Measurements from ENCODE around the gene SRP14.
"Not testable (repeated sequence)": the region's sequence is repeated elsewhere in the genome, so short reads cannot be mapped to it uniquely, and the experiment has no call there.

Gene SRP14, protein sequence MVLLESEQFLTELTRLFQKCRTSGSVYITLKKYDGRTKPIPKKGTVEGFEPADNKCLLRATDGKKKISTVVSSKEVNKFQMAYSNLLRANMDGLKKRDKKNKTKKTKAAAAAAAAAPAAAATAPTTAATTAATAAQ

DNA sequence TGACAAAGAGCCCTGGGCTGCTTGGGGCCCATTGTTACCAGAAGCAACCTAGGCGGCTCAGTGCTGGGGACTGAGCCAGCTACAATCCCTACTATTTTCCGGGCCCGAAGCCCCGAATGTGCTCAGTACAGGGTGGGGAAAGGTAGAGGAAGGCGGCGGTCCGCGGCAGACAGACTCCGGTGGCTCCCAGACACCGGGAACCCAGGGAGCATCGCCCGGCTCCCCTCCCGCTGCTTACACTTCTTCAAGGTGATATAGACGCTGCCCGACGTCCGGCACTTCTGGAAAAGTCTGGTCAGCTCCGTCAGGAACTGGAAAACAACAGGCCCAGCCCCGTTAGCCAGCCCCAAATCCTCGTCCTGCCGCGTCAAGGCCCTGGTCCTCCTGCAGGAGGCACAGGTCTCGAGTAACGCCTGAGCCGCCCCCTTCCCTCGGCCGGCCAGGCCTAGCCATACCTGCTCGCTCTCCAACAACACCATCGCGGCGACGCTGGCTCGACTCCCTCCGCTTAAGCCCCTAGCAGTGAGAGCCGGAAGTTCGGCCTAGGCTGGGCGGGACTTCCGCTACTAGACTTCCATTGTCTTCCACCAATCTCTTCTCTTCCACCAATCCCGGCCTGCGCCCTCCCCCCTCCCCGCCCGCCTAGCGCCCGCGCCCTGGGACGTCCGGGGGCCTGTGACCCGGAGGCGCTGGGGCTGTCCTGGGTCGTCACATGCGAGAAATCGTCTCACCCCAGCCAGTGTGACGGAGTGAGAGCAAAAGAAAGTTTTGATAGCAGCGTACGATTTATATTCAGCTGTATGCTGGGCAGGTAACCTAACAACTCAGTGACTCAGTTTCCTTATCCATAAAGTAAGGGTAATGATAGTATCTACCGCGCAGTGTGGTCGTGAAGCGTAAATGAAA is at the start of gene SRP14:
SRP14 (minus strand) TSS at position 544 of the 906 bp plus-strand sequence; CDS start at position 479, 65 bp downstream.
- DNase-seq, result peak; percentile 91

DNA sequence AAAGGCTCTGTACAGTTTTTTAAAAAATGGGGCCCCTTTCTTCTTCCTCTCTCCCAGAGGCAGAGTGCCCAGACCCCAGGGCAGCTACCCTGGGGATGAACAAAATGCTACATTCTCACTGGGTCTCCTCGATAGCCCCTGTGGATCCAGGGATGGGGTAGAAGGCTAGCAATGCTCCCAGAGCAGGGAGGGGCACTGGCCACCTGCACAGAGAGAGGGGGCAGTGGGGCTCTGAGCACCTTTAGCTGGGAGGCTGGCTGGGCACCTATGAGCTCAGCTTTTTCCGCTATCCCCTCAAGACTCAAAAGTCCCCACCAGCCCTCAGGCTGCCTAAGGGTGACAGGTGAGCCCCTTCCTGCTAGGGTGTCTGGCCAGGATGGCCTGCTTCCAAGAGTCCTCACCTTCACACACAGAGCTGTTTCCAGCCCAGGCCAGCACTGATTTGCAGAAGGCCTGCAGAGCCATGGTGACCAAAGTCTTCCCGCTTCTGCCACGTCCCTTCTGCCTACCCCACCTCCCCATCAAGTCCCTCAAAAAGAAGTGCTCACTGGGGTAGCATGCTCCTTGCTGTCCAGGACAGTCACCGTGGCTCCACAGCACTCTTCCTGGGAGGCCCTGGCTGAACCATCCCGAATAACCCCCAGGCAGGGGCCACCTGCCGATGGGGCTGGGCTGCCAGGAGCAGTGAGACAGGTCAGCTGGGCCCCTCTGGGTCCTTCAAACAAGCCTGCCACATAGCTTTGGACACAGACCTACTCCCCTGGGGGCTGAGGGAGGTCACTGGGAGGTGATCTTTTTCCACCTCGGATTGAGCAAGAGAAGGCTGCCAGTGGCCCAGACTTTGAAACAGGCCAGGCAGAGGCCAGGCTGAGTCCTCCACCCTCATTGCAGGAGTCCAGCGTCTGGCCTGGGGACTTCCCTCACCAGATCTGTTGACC is 49.3 kb upstream of the SRP14 start:
- DNase-seq, result no peak

DNA sequence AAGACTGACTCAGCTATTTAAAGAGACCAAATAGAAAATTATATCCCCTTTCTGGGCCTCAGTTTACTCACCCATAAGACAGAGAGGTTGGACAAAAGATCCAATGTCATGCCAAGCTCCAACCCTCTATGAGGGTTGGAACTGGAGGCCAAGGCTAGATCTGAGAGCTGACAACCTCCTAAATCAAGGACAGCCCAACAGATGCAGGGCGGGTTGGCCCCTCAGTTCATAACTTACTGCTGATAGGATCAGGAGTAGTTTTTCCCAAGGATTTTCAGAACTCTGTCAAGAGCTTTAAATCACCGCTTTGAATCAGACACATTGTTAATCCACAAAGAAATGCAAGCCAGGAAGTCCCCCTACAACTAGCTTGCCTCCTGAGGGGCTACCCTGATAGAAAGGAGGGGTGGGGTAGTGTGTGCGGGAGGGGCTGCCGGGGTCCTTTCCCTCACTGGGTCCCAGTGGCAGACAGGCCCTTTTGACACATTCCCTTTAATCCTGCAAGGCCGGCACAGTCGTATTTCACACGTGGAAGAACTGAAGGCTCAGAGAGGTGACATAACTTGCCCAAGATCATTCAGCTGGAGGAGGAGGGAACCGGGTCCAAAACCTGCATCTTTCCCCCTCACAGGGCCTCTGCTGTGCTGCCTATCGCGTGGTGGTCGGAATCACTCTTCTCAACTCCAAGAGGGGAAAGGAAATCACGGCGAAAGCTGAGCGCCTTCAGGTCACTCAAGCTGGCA is 48.3 kb upstream of the SRP14 start:
- no peak for DNase-seq

DNA sequence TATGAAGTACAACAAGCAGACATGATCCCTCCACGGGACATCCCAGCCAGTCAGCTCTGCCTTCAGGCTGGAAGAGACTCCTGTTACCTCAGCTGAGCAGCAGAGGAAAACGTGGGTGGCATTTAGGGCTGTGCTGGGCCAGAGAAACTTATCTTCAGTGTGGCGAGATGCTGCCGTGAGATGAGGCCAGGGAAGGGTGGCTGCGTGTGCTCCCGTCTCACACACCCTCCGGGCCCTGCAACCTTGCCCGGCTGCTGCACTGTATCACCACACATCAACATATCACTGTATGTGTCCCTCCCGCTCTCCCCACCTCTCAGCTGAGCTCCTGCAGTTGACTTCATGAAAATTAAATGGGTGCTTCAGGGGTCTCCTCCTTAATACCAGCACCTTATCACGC is 46.3 kb upstream of the SRP14 start:
- DNase-seq, result no peak

DNA sequence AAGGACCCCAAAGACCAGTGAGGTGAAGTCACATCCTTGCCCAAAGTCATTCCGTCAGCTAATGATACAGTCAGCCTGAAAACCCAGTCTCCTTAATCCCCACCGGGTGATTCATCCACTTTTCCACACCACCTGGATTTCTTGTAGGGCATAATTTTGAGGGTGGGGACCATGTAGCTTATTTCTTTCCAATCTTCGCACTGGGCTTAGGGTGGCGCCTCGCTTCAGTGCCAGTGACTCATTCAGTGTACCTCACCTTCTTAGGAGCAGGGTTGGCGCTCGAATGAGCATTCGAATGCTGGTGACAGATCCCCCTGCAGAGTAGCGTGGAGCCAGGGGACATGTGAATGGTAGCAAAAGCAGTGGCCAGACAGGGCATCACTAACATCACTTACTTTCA is 45.7 kb upstream of the SRP14 start:
- no peak for DNase-seq

DNA sequence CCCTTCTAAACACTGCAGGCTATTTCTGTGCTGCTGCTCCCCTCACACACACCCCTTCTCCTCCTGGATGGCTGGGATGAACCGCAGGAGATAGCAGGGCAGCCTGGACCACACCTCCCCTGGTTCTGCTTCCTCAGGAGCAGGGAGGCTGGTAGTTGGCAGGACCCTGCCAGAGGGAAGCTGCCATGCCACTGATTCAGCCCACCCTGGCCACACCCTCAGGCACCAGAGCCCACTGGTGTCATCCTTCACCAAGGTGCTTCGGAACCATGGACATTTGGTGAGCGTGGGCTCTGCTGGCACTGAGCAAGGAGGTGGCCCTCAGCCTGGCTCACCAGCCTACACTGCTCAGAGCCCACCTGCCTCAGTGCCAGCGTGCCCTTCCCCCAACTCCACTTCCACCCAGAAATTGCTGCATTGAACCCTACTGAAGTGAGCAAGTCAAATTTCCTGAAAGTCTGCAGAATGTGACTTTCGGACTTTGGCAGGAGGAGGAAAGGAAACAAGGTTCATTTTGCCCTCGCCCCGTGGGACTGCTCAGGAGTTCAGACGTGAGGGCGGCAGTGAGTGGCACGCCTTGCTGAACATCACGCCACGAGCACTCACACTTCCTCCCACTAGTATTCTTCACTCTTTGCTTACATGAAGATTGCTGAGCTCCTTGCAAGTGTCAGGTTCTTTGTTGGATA is 43.4 kb upstream of the SRP14 start:
- no peak for DNase-seq

DNA sequence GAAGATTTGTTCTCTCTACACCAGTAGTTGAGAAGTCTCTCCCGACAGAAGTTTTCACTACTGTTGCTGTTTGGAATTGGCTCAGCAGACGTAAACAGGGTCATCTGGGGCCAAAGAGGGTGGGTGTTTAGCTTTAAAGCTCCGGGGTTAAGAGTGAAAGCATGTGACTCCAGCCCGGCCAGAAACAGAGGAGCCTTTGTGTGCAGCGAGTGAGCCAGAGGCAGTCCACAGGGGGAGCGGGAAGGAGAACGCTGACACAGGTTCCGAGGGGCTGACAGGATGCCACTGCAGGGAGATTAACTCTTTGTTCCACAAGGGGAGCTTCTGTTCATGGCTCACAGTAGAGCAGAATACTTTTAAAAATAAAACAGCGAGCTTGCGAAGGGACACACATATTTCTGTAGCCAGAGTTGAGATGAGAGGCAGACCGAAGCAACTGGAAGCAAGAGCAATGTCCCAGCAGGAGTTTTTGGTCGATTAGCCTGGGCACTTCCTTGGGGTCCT is 42.8 kb upstream of the SRP14 start:
- DNase-seq, result no peak

DNA sequence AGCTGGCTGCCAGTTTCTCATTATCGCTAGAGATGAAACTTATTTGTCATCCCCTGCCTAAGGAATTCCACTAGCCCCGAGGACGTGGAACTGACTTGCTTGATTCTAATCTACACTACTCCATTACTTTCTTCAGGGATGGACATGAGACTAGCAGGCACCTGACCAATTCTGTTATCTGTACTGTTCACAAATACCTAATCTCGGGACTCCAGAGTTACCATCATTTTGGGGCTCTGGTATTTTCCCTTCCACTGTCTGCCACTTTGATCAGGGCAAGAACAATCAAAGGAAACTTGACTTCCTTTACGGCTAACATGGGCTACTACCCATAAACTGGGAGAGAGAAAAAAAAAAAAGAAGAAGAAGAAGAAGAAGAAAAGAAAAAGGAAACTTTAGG is 41.9 kb upstream of the SRP14 start:
- DNase-seq, result no peak

DNA sequence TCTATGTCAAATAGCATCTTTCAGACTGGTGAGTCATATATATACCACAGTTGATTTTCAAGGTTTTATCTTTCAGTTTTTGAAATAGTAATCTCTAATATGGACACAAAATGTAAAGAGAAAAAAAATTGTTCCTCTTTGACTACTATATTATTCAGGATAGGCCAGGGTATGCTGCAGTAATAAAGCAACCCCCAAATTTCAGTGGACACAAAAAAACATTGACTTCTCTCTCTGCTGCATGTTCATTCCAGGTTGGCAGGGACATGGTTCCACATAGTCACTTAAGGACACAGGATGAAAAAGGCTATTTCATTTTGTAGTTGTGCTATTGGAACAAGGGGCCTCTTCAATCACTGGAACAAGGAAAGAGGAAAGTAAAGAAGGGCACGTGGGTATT is 41.1 kb upstream of the SRP14 start:
- no peak for DNase-seq

DNA sequence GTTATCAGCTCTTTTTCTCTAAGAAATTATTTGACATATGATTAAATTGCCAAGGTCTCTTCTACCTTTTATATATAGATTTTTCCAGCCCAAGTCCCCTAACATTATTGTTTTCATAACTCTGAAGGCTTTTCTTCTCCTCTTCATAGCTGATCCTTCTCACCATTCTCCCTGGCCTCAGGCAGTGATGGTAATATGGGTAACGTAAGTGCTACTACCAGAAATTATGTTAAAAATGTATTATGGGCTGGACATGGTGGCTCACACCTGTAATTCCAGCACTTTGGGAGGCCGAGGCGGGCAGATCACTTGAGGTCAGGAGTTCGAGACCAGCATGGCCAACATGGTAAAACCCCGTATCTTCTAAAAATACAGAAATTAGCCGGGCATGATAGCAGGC is 40.5 kb upstream of the SRP14 start:
- DNase-seq, result no peak

DNA sequence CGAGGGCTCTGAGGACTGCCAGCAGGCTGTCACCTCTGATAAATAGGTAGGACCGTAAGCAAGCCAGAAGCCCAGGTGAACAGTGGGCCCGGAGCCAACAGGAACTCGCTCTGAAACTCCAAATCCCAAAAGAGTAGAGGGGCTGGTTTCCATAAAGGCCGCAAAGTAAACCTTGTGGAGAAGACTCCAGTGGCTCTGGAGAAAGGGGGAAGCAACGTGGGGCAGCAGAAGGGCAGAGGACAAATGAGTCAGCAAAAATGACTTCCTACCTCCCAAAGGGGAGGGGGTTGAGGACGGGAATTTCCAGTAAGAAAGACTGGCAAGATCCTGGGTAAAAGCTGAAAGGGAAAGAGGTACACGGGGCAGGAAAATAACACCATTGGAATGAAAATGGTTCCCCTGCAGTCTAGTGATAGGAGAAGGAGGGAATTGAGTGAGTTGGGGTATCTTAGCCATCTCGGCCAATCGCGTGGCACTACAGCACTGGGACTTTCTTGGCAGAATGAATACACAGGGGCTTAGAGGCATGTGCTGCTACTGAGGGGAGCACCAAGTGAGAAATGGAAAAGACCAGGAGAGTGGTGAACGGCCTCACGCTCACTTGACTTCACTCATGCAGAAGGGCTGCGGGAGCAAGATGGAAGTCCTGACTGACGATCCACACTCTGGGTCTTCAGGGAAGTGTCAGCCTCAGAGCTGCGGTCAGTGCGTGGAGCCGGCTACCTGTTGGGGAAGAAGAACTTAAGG is 36.5 kb upstream of the SRP14 start:
- DNase-seq, result peak; percentile 48

DNA sequence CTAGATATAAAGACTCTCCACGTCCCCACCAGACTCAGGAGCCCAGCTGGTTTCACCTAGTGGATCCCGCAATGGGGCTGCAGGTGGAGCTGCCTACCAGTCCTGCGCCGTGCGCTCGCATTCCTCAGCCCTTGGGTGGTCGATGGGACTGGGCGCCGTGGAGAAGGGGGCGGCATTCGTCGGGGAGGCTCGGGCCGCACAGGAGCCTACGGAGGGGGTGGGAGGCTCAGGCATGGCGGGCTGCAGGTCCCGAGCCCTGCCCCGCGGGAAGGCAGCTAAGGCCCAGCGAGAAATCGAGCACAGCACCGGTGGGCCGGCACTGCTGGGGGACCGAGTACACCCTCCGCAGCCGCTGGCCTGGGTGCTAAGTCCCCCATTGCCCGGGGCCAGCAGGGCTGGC is 35.7 kb upstream of the SRP14 start:
- DNase-seq, result not testable (repeated sequence)

DNA sequence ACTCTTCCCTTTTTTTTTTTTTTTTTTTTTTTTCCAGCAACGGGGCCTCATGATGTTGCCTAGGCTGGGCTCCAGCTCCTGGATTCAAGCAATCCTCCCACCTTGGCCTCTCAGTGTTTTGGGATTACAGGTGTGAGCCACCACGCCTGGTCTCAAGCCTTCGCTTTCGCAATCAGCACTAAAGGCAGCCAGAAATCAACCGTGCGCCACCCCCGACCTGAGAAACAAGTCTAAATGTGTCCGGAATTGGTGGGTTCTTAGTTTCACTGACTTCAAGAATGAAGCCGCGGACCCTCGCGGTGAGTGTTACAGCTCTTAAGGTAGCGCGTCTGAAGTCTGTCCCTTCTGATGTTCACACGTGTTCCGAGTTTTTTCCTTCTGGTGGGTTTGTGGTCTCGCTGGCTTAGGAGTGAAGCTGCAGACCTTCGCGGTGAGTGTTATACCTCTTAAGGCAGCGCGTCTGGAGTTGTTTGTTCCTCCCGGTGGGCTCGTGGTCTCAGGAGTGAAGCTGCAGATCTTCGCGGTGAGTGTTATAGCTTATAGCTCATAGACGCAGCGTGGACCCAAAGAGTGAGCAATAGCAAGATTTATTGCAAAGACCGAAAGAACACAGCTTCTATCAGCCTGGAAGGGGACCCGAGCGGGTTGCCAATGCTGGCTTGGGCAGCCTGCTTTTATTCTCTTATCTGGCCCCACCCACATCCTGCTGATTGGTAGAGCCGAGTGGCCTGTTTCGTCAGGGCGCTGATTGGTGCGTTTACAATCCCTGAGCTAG is 34.9 kb upstream of the SRP14 start:
- DNase-seq, result not testable (repeated sequence)

DNA sequence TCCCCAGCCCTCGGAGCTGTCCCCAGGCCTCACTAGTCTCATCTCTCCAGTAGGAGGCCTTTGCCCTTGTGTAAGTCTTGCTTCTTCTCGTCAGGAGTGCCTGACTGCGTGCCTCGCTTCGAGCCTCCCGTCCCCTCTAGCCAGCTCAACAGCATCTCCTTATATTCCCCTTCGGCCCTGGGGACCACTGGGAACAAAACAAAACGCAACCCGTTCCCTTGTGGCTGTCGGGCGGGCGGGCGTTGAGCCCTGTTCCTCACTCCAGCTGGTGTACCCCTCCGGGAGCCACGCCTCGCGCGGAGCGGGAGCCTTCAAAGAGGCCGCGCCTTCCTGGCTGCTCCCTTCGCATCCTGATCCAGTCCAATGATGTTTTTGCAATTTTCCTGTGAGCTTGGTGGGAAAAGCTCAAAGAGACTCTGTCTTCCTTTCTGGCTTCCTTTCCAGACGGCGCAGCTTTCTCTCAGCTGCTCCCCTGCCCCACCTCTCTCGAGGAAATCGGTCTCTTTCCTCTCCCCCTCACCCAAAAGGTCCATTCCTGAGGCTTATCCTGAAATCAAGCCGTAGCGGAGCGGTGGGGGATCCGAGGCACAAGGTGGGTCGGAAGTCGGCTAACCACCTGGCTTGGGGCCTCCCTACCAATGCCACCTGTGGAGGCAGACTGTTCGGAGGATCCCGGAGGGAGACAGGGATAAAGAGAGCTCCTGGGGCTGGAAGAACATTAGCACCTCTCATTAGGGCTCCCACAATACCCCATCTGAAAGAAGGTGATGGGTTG is 33.4 kb upstream of the SRP14 start:
- DNase-seq, result peak; percentile 53

DNA sequence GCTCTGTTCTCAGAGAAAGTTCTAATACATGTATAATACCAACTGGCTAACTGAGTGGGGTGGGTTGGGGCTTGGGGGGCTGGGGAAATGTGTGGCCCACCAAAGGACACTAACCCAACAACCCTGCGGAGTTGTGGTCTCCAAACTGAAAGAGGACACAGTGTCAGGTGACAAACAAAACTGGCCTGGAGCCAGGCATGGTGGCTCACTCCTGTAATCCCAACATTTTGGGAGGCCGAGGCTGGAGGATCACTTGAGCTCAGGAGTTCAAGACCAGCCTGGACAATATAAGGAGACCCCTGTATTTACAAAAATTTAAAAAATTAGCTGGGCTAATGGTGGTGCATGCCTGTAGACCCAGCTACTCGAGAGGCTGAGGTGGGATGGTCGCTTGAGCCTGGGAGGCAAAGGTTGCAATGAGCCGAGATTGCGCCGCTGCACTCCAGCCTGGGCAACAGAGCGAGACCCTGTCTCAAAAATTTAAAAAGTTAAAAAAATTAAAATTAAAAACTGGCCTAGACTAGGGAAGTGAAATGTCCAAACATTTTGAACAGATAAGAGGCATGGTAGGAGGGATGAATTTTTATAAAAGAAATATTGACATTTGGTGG is 31.7 kb upstream of the SRP14 start:
- DNase-seq, result no peak

DNA sequence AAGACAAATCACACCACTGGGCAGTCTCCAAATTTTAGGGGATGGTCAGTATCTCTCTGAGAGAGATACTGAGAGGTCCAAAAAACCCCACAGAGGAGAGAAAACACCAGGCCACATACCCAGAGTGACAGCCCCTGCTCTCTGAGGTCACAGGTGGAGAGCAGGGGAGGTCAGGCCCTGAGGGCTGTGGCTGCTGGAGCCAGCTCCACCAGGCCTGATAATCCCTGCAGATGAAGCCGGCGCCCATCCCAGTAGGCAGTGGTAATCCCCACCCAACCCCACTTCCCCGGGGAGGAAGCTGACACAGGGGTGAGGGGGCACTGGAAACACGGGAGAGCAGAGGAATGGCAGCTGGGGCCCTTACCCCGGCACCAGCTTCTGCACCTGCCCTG is 31.2 kb upstream of the SRP14 start:
- DNase-seq, result no peak

DNA sequence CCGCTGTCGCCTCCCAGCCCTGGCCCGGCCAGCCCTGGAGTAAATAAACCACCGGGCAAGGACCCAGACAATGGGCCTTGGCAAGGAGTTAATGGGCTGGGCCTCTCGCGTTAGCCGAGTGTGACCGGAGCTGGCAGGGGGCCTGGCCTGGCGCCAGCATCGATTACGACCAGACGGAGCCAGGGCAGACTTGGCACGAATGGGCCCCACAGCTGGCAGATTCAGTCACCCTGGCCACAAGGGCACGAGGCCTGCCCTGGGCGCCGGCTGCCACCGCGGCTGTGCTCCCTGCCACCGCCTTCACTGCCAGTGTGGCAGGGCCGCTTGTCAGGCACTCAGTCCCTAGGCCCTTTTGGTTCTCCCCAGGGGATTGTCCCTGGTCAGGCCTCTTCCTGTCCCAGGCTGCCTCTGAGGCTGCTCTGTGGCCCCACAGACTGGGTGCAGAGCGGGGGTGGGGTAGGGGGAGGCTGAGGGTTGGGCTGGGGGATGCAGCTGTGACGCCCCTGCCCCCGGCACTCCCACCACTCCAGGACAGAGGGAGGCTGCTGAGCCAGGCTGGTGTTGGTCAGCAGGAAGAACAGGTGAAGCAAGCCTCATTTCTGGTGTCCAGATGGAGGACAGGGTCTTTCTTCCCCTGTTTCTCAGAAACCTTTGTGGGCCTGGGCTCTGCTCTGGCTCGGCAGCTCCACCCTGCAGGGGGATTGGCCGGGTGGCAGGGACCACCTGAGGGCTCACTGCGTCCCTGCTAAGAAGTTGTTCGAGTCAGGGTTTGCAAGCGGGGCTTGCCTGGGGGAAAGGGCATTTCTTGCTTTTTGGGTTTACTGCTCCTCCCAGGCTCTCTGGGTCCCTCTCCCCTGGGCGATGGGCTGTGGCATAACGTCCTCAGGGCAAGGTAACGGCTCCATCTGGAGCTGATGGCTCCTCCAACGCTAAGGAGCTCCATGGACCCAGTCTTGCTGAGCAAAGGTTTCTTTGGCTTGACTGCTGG is 30.5 kb upstream of the SRP14 start:
- DNase-seq, result peak; percentile 94

Data from NCI-H2171 treated with DMSO at 0.1 percent for 48 hours (cell line).